SK-N-SH treated with all-trans-retinoic acid at 6 μM for 48 hours (cell line): ENCODE data around the gene DBNDD1.

Source experiments
- ATAC-seq: fragments of 200-7000 bp; cut with Tn5 transposase; 3 replicates; pipeline ENCODE4 v1.9.1; 2020; ENCODE audit warnings: mild to moderate bottlenecking, moderate library complexity
- ARNTL ChIP-seq: fragments of 450-650 bp; formaldehyde crosslinking; IDR thresholded peaks from 2 replicates; pipeline ENCODE4 v1.5.0; 2020; ENCODE audit warnings: low read depth, mild to moderate bottlenecking, moderate library complexity, borderline replicate concordance
- BACH2 ChIP-seq: fragments of 250-450 bp; sonication (Bioruptor Pico); IDR thresholded peaks from 2 replicates; pipeline ENCODE4 v1.9.0; 2021; ENCODE audit warnings: mild to moderate bottlenecking, borderline replicate concordance
- ESRRG ChIP-seq: fragments of 250-450 bp; sonication (Bioruptor Pico); IDR thresholded peaks from 2 replicates; pipeline ENCODE4 v1.6.1; 2021; ENCODE audit warnings: mild to moderate bottlenecking
- OSR1 ChIP-seq: fragments of 250-450 bp; sonication (Bioruptor Pico); IDR thresholded peaks from 2 replicates; pipeline ENCODE4 v1.8.0; 2022; ENCODE audit warnings: moderate library complexity, mild to moderate bottlenecking, inconsistent platforms
- PPARA ChIP-seq: fragments of 250-450 bp; sonication (Bioruptor Pico); IDR thresholded peaks from 2 replicates; pipeline ENCODE4 v1.5.0; 2020; ENCODE audit warnings: mild to moderate bottlenecking, borderline replicate concordance
- RARB ChIP-seq: fragments of 250-450 bp; sonication (Bioruptor Pico); IDR thresholded peaks from 2 replicates; pipeline ENCODE4 v1.8.0; 2021; ENCODE audit warnings: mild to moderate bottlenecking, moderate library complexity
- TCF4 ChIP-seq: fragments of 250-450 bp; sonication (Bioruptor Pico); IDR thresholded peaks from 2 replicates; pipeline ENCODE4 v1.8.0; 2021; ENCODE audit warnings: mild to moderate bottlenecking, moderate library complexity, borderline replicate concordance
- TOX ChIP-seq: fragments of 250-450 bp; sonication (Bioruptor Pico); IDR thresholded peaks from 2 replicates; pipeline ENCODE4 v1.8.0; 2021; ENCODE audit warnings: mild to moderate bottlenecking, moderate library complexity, borderline replicate concordance
- TSHZ2 ChIP-seq: fragments of 250-450 bp; sonication (Bioruptor Pico); IDR thresholded peaks from 2 replicates; pipeline ENCODE4 v1.5.0; 2020; ENCODE audit warnings: mild to moderate bottlenecking, moderate library complexity
- ZC3H10 ChIP-seq: fragments of 250-450 bp; sonication (Bioruptor Pico); IDR thresholded peaks from 2 replicates; pipeline ENCODE4 v1.5.1; 2021; ENCODE audit warnings: mild to moderate bottlenecking, moderate library complexity
- ZFP3 ChIP-seq: fragments of 250-450 bp; sonication (Bioruptor Pico); IDR thresholded peaks from 2 replicates; pipeline ENCODE4 v1.5.0; 2020; ENCODE audit warnings: mild to moderate bottlenecking, moderate library complexity
- ZFP30 ChIP-seq: fragments of 450-650 bp; formaldehyde crosslinking; IDR thresholded peaks from 2 replicates; pipeline ENCODE4 v1.5.0; 2022; ENCODE audit warnings: mild to moderate bottlenecking, moderate library complexity
- ZNF565 ChIP-seq: fragments of 450-650 bp; formaldehyde crosslinking; conservative IDR thresholded peaks from 2 replicates; pipeline ENCODE4 v1.5.0; 2020; ENCODE audit warnings: low read depth, mild to moderate bottlenecking, moderate library complexity
- ZNF70 ChIP-seq: fragments of 450-650 bp; formaldehyde crosslinking; IDR thresholded peaks from 2 replicates; pipeline ENCODE4 v1.5.0; 2020; ENCODE audit warnings: mild to moderate bottlenecking, moderate library complexity
- ZNF8 ChIP-seq: fragments of 450-650 bp; formaldehyde crosslinking; IDR thresholded peaks from 2 replicates; pipeline ENCODE4 v1.5.0; 2020; ENCODE audit warnings: mild to moderate bottlenecking, moderate library complexity
- TF ChIP-seq, protein P1 (sequence below): fragments of 250-450 bp; sonication (Bioruptor Pico); IDR thresholded peaks from 2 replicates; pipeline ENCODE4 v1.8.0; 2021; ENCODE audit warnings: low read depth, mild to moderate bottlenecking, moderate library complexity, borderline replicate concordance
- TF ChIP-seq, protein P2 (sequence below): fragments of 250-450 bp; sonication (Bioruptor Pico); IDR thresholded peaks from 2 replicates; pipeline ENCODE4 v1.8.0; 2020; ENCODE audit warnings: mild to moderate bottlenecking, moderate library complexity, borderline replicate concordance
- TF ChIP-seq, protein P3 (sequence below): fragments of 250-450 bp; sonication (Bioruptor Pico); IDR thresholded peaks from 2 replicates; pipeline ENCODE4 v1.5.1; 2021; ENCODE audit warnings: mild to moderate bottlenecking, moderate library complexity

DBNDD1 gene

DNA sequence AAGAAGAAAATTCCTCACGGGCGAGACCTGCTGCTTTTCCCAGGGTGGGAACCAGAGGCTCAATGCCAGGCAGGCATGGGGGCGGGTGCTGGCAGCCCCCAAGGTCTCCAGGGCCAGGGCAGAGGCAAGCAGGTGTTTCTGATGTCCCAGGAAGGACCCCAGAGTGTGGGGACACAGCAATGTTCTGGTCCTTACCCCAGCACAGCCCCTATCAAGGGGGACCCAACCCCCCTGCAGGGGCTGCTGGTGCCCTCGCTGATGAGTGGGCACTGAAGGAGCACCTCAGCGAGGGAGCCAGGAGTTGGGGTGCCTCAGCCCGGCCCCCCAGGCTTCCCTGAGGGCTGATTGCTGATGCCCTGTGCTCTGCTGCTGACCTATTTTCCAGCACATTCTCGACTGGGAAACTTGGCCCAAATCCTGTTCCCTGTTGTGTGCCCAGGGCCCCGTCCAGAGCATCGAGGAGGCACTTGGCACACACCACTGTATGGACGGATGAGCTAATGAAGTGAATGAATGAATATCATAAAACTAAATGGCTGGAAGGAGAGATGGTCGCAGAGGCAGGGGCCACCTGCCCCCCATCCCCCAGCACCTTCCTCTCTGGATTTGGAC is 2.8 kb downstream of the DBNDD1 start (continued):
- TF ChIP-seq TOX (CRISPR knock-in tag) = no peak
- TF ChIP-seq BACH2 (CRISPR knock-in tag) = no peak
- no peak for TF ChIP-seq OSR1 (CRISPR knock-in tag)

GRCh38 chr16:90015586-90016338 is 3.5 kb downstream of the DBNDD1 start:
- TF ChIP-seq ZC3H10 (CRISPR knock-in tag) (no peak), ZNF565 (no peak), ZNF8 (no peak), ZNF70 (CRISPR knock-in tag) (no peak), ZFP30 (CRISPR knock-in tag) (no peak), ARNTL (CRISPR knock-in tag) (no peak), TSHZ2 (CRISPR knock-in tag) (no peak), ZFP3 (CRISPR knock-in tag) (no peak), BACH2 (CRISPR knock-in tag) (no peak), RARB (no peak)
- TF ChIP-seq, protein P1, sequence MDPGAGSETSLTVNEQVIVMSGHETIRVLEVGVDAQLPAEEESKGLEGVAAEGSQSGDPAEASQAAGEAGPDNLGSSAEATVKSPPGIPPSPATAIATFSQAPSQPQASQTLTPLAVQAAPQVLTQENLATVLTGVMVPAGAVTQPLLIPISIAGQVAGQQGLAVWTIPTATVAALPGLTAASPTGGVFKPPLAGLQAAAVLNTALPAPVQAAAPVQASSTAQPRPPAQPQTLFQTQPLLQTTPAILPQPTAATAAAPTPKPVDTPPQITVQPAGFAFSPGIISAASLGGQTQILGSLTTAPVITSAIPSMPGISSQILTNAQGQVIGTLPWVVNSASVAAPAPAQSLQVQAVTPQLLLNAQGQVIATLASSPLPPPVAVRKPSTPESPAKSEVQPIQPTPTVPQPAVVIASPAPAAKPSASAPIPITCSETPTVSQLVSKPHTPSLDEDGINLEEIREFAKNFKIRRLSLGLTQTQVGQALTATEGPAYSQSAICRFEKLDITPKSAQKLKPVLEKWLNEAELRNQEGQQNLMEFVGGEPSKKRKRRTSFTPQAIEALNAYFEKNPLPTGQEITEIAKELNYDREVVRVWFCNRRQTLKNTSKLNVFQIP (CRISPR knock-in tag) = no peak
- TF ChIP-seq, protein P2, sequence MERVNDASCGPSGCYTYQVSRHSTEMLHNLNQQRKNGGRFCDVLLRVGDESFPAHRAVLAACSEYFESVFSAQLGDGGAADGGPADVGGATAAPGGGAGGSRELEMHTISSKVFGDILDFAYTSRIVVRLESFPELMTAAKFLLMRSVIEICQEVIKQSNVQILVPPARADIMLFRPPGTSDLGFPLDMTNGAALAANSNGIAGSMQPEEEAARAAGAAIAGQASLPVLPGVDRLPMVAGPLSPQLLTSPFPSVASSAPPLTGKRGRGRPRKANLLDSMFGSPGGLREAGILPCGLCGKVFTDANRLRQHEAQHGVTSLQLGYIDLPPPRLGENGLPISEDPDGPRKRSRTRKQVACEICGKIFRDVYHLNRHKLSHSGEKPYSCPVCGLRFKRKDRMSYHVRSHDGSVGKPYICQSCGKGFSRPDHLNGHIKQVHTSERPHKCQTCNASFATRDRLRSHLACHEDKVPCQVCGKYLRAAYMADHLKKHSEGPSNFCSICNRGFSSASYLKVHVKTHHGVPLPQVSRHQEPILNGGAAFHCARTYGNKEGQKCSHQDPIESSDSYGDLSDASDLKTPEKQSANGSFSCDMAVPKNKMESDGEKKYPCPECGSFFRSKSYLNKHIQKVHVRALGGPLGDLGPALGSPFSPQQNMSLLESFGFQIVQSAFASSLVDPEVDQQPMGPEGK (CRISPR knock-in tag) = no peak
- ATAC-seq = no peak

GRCh38 chr16:90012991-90013745 is 6.1 kb downstream of the DBNDD1 start:
- TF ChIP-seq, protein P2 (CRISPR knock-in tag) = no peak
- no peak for ATAC-seq

GRCh38 chr16:90011908-90012501 is 7.3 kb downstream of the DBNDD1 start:
- TF ChIP-seq ZFP30 (CRISPR knock-in tag) (no peak), ZC3H10 (CRISPR knock-in tag) (no peak)
- no peak for ATAC-seq

- ATAC-seq = no peak
- TF ChIP-seq TOX (CRISPR knock-in tag) (no peak), OSR1 (CRISPR knock-in tag) (no peak), ESRRG (no peak), PPARA (CRISPR knock-in tag) (no peak), ZNF8 (no peak), BACH2 (CRISPR knock-in tag) (no peak), ZFP30 (CRISPR knock-in tag) (no peak), TCF4 (CRISPR knock-in tag) (no peak), ARNTL (CRISPR knock-in tag) (no peak)
- TF ChIP-seq, protein P2 (CRISPR knock-in tag) = no peak
- TF ChIP-seq, protein P3, sequence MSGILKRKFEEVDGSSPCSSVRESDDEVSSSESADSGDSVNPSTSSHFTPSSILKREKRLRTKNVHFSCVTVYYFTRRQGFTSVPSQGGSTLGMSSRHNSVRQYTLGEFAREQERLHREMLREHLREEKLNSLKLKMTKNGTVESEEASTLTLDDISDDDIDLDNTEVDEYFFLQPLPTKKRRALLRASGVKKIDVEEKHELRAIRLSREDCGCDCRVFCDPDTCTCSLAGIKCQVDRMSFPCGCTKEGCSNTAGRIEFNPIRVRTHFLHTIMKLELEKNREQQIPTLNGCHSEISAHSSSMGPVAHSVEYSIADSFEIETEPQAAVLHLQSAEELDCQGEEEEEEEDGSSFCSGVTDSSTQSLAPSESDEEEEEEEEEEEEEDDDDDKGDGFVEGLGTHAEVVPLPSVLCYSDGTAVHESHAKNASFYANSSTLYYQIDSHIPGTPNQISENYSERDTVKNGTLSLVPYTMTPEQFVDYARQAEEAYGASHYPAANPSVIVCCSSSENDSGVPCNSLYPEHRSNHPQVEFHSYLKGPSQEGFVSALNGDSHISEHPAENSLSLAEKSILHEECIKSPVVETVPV (CRISPR knock-in tag) = no peak
Measured at GRCh38 chr16:90011508-90011819, 7.8 kb downstream of the DBNDD1 start.
